ENCODE measurements around the gene PLA2G6. TPM values are rescaled to one million over a fixed set of nuclear protein-coding genes. Genes with fewer than 3 reads are reported as not detected.
A peak's percentile ranks its signal among the peaks of the same experiment; 100 is the strongest.

The PLA2G6 gene
- total RNA-seq, 1 experiment from 2014 or later, result 24.1 TPM

GRCh38 chr22:38174626-38175025, 7.0 kb downstream of the PLA2G6 start:
- Histone ChIP-seq H2AFZ (ENCODE audit: low read length) (no peak overlapping the region), H2AK5ac (ENCODE audit: insufficient read length, low read length) (no peak overlapping the region), H4K91ac (ENCODE audit: insufficient read length, low read depth, low read length) (no peak overlapping the region), H3K18ac (ENCODE audit: insufficient read length, low read depth, low read length) (no peak overlapping the region), H2BK15ac (ENCODE audit: low read depth, low read length) (no peak overlapping the region), H3K14ac (ENCODE audit: insufficient read depth, low read length) (no peak overlapping the region; the same call in 1 of the 2 replicates), H2BK12ac (ENCODE audit: insufficient read length, low read depth, low read length) (no peak overlapping the region), H3K79me1 (ENCODE audit: insufficient read depth, low read depth, low read length, poor library complexity, severe bottlenecking) (no peaks in the 10 kb centered on the region), H3K9ac (ENCODE audit: extremely low read depth, insufficient read length, low read length) (no peak overlapping the region), H3K27ac (ENCODE audit: insufficient read length, low read depth, low read length) (no peak overlapping the region), H3K27me3 (ENCODE audit: insufficient read depth, low read length) (no peaks in the 10 kb centered on the region), H2BK20ac (ENCODE audit: low read depth, low read length, poor library complexity, severe bottlenecking) (no peak overlapping the region), H4K8ac (replicated peaks; ENCODE audit: insufficient read length, low read depth, low read length) (no peak overlapping the region), H3K23ac (ENCODE audit: insufficient read length, low read depth, low read length) (no peak overlapping the region), H3K23me2 (ENCODE audit: insufficient read length, low read depth, low read length, poor library complexity, severe bottlenecking) (no peaks in the 10 kb centered on the region), H3K4me1 (ENCODE audit: insufficient read depth, low read length) (no peaks in the 10 kb centered on the region; the same call in 1 of the 2 replicates), H2BK120ac (ENCODE audit: low read depth, low read length, poor library complexity, severe bottlenecking) (no peak overlapping the region), H3K9me3 (ENCODE audit: control insufficient read depth, low read depth, low read length) (no peaks in the 10 kb centered on the region), H2BK5ac (ENCODE audit: insufficient read length, low read length) (no peak overlapping the region), H3T11ph (ENCODE audit: low read length) (no peak overlapping the region), H4K5ac (ENCODE audit: insufficient read length, low read depth, low read length) (no peak overlapping the region), H3K56ac (ENCODE audit: insufficient read length, low read depth, low read length) (no peak overlapping the region), H3K79me2 (ENCODE audit: insufficient read depth, low read length) (no peaks in the 10 kb centered on the region), H4K20me1 (ENCODE audit: control insufficient read depth, insufficient read depth, insufficient read length) (no peaks in the 10 kb centered on the region), H3K4me2 (ENCODE audit: insufficient read depth, insufficient read length, low read length) (no peak overlapping the region), H3K4ac (ENCODE audit: low read depth, low read length) (no peak overlapping the region)
- Mint-ChIP-seq H3K4me3 (no peak overlapping the region), H3K36me3 (ENCODE audit: insufficient read depth in 1 of 3, low read depth in 3 of 3) (peaks cover 0 to 7% (median 0%) of the 10 kb centered on the region in 3 experiments; a peak in 3 of 7 replicates), H3K9me3 (no peaks in the 10 kb centered on the region), H3K27ac (peak overlapping the region in 1 of 3 experiments; percentile 15; a peak in 1 of 7 replicates), H3K27me3 (ENCODE audit: low read depth) (peaks cover 3% of the 10 kb centered on the region; the same call in 1 of the 2 replicates), H3K4me1 (peaks cover 13 to 25% of the 10 kb centered on the region in 2 experiments)
- TF ChIP-seq, protein P1, sequence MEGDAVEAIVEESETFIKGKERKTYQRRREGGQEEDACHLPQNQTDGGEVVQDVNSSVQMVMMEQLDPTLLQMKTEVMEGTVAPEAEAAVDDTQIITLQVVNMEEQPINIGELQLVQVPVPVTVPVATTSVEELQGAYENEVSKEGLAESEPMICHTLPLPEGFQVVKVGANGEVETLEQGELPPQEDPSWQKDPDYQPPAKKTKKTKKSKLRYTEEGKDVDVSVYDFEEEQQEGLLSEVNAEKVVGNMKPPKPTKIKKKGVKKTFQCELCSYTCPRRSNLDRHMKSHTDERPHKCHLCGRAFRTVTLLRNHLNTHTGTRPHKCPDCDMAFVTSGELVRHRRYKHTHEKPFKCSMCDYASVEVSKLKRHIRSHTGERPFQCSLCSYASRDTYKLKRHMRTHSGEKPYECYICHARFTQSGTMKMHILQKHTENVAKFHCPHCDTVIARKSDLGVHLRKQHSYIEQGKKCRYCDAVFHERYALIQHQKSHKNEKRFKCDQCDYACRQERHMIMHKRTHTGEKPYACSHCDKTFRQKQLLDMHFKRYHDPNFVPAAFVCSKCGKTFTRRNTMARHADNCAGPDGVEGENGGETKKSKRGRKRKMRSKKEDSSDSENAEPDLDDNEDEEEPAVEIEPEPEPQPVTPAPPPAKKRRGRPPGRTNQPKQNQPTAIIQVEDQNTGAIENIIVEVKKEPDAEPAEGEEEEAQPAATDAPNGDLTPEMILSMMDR (conservative IDR thresholded peaks at IDR 0.05), result no peak
- no CpG with 5 or more reads among the region's 14 CpGs for WGBS (ENCODE audit: extremely low coverage, insufficient read length, low lambda C conversion rate)
- DNase-seq, result no peak

Measured in H9 (cell line).